MM.1S (cell line): Measurements from ENCODE around the gene MXRA7.

Source experiments
- CTCF ChIP-seq: fragments of 300-600 bp; sonication (generic); IDR thresholded peaks from 2 replicates; pipeline ENCODE4 v1.5.1; 2016; ENCODE audit warnings: antibody characterized with exemption, low read length, mixed read lengths
- EZH2 ChIP-seq: fragments of 300-600 bp; sonication (generic); optimal IDR thresholded peaks from 2 replicates; pipeline ENCODE3; 2017; ENCODE audit warnings: low read depth, mild to moderate bottlenecking, antibody characterized with exemption, low read length, mixed read lengths
- EZH2phosphoT487 ChIP-seq: fragments of 300-600 bp; sonication (generic); IDR thresholded peaks from 2 replicates; pipeline ENCODE4 v1.6.1; 2018; ENCODE audit warnings: antibody characterized with exemption, low read length

DNA sequence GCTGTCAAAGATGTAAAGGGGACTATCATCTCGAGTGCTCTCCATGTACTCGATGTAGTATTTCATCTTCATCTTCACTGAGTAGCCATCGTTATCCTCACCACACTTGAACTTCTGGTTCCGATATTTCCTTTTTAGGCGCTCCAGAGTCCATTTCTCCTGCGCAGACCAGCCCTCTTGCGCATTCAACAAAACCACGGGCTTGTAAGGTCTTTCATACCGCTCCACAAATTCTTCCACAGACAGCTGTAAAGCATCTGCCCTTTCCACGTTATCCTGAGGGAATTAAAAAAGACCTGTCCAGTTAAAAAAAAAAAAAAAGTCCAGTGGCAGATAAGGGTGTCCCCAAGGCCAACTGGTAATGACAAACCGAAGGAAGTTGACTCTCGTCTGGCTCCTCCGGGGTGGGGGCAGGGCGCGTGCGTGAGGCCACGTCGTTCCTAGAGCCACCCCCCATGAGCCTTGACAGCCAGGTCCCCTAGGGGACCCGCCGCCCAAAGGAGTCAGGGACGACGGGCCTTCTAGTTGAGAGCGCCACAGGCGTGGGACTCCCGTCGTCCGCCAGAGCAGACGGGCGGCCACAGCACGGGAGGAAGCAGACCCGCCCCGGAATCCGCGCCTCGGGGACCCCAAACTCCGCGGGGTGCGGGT lies 14.9 kb upstream of the MXRA7 start:
- TF ChIP-seq CTCF (no peak), EZH2 (no peak), EZH2phosphoT487 (no peak)
